Measurements from ENCODE around the gene USP21. TPM values are rescaled to one million over a fixed set of nuclear protein-coding genes. Genes with fewer than 3 reads are reported as not detected.

USP21 gene
- total RNA-seq, 1 donor from 2014 or later, result 11.5 TPM

DNA sequence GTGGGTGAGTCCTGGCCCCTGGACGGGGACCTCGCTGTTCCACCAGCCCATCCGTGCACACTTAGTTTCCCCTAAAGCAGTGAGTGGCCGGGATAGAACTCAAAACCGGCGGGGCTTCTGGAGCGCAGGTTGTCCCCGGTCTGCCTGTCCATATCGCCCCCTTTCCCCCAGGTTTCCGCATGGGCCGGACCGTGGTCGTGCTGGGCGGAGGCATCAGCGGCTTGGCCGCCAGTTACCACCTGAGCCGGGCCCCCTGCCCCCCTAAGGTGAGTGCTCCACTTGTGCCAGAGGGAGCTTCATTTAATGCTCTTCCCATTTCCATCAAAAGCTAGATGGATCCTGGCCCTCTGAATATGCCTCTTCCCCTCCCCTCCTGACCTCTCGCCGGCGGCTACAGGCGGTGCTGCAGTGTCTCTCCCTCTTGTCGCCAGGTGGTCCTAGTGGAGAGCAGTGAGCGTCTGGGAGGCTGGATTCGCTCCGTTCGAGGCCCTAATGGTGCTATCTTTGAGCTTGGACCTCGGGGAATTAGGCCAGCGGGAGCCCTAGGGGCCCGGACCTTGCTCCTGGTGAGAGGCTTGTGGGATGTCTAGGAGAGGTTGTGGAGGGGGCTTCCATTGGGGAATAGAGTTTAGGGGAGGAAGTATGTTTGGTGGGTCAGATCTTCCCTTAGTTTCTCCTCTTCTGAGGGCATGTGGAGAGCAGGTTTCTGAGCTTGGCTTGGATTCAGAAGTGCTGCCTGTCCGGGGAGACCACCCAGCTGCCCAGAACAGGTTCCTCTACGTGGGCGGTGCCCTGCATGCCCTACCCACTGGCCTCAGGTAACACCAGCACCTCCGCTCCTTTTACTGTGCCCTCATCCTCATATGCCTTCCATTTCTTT, 7.6 kb downstream of the USP21 start:
- no peak for DNase-seq (ENCODE audit: low read depth)

DNA sequence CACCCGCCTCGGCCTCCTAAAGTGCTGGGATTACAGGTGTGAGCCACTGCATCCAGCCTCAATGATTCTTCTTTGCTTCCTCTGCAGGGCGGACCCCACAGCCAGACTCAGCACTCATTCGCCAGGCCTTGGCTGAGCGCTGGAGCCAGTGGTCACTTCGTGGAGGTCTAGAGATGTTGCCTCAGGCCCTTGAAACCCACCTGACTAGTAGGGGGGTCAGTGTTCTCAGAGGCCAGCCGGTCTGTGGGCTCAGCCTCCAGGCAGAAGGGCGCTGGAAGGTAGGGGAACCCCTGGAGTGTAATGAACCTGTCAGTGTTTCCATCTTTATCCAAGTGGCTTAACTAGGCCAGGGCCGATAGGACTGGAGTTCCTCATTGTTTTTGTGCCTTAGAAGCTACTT, 9.6 kb downstream of the USP21 start:
- DNase-seq (ENCODE audit: low read depth), result no peak

DNA sequence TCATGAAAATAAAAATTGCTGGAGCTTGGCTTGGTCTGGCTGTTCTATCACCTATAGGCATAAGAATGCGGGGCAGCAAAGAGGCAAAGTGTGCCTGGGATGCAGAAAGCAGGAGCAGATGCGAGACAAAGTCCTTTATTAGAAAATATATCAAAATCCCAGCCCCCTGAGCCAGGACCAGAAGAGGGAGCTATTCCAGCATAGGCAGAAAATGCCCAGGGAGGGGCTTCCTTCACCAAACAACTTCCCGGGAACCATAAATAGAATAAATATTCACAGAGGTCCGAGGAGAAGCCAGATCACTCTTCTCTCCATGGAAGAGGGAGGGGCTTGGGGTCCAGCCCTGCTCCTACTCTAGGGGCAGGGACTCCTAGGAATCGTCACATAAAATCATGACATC, 11.9 kb downstream of the USP21 start:
- DNase-seq (ENCODE audit: low read depth), result no peak

DNA sequence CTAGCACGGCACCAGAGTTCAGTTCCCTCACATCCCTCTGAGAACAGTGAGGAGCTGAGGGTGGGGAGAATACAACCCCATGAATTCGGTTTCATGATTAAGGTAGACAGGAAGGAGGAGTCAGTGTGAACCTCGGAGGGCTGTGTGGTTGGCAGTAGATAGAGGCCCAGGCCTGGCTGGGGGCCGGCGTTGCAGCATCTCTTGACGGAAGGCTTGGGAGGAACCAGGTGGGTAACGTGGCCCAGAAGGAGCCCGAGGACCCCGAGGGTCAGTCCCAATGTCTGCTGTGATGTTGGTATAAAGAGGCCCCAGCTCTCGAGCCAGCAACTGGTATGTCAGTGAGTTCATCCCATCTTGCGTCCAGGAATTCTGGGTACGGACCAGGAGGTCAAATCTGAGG, 12.4 kb downstream of the USP21 start:
- DNase-seq (ENCODE audit: low read depth), result no peak

DNA sequence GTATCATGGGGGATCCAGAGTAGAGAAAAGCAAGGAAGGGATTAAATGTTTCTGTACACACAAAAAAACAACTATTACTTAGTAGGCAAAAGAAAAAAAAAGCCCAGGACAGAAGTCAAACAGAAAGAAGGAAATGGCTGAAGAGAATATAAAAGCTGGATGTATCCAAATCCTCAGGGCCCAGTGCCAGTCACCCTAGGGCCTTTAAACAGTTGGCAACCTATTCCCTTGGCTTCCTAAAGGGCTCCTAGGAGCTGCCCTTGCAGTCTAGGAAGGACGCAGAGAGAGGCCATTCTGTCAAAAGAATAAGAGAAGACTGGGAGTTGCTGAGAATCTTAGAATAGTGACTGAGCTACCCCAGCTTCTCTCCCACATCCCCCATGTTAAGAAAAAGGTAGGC, 13.0 kb downstream of the USP21 start:
- no peak for DNase-seq (ENCODE audit: low read depth)

DNA sequence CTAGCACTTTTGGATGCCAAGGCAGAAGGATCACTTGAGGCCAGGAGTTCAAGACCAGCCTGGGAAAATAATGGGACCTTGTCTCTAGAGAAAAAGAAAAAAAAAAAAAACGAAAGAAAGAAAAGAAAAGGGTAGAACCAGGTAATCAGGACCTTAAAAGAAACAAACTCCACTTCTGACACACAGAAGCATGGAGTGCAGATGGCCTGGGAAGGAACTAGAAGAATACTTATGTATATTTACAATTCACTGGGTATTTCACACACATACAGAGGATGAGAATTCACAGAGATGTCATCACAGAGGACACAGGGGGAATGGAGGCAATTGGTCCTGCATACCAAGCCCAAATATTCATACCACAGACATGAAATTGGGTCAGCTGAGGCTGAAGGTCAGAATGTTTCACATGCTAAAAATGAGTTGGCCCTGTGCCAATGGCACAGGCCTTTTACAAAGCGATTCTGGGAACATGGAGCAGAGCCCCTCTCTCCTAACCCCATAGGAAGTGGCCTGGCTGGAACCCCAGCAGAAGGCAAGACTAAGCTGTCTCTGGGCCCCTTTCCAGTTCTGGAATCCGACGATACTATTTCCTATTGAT, 13.6 kb downstream of the USP21 start:
- peak; percentile 74 for DNase-seq (ENCODE audit: low read depth)

DNA sequence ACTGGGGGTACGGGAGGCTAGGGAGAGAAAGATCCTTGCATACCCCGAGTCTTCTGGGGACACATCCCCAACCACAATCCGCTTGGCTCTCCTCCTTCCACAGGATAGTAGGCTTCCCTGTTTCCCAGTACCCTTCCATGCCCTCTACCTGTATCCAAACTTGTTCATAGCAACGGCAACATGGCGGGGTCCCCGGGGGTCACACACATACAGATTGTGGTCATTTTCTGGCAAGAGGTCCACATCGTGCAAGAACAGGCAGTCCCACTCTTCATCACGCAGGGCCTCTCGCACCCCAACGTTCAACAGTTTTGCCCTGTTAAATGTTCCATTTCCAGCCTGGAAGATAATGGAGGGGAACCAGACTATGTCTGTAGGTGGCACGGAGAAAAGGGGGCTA, 14.4 kb downstream of the USP21 start:
- no peak for DNase-seq (ENCODE audit: low read depth)

DNA sequence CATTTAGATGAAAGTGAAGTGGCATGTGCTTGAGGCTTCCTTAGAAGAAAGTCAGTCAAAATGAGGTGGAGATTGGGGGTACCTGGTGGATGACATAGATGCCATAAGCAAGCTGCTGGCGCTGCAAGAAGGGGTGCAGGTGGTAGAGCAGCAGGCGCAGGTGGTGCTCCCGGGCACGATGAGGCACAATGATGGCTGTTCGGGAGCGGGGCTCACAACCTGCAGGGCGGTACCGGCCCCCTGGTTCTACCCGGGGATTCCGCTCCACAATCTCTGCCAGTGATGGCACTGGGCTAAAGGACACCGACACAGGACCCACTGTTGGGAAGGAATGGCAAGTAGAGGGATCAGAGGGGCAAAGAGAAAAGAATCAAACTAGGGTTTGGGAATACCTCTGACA, 15.6 kb downstream of the USP21 start:
- DNase-seq (ENCODE audit: low read depth), result no peak

DNA sequence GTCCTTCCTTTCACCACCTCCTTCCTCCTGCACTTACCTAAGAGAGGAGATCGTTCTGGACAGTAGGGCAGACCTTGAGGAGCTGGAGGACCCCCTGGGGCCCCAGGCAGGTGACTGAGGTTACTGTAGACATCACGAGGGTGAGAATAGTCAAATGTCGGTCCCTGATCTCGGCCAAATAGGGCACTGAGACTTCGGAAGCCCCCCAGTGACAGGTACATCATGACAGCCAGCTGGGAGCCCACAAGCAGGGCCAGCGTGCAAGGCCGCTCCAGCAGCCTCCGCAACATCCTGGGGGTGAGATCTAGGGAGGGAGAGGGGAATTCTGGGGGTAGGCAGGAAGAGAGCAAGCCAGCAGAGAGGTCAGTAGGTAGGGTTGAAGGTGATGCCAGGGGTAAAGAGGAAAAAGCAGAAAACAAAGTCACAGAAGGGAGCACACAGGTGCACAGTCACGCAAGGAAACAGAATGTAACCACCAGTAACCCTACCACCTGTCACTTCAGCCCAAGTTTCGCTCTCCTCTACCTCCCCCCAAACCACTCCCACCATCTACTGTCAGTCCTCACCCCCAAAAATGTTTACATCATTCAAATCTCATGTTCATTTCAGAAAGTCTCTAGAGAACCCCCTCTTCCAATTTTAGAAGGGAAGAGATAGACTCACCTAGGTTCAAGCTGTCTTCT, 16.6 kb downstream of the USP21 start:
- no peak for DNase-seq (ENCODE audit: low read depth)

DNA sequence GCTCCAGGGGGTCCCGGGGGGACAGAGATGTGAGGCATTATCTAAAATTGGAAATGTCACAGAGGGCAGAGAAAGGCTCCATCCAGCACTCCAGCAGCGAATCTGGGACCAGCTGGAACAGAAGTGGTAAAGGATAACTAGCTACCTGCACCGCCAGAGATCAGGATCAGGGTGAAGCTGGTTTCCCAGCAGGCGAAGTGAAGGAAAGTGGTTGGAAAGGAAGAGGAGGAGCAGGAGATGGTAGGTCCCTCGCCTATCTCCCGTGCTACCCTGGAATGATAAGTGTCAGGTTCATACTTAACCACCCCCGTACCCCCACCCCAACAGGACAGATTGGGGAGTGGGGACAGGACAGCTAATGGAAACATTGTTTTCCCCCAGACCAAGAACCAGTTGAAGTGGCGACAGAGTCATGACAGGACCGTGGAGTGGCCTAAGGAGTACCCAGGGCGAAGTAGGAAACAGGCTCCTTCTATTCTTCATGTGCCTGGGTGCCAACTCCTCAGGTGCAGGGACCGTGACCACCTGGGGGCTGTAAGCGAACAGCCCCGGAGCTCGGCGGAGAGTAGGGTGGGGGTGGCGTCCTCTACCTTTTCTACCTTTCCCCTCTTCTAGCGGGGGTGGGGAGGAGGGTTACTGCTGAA, 17.3 kb downstream of the USP21 start:
- no peak for DNase-seq (ENCODE audit: low read depth)

DNA sequence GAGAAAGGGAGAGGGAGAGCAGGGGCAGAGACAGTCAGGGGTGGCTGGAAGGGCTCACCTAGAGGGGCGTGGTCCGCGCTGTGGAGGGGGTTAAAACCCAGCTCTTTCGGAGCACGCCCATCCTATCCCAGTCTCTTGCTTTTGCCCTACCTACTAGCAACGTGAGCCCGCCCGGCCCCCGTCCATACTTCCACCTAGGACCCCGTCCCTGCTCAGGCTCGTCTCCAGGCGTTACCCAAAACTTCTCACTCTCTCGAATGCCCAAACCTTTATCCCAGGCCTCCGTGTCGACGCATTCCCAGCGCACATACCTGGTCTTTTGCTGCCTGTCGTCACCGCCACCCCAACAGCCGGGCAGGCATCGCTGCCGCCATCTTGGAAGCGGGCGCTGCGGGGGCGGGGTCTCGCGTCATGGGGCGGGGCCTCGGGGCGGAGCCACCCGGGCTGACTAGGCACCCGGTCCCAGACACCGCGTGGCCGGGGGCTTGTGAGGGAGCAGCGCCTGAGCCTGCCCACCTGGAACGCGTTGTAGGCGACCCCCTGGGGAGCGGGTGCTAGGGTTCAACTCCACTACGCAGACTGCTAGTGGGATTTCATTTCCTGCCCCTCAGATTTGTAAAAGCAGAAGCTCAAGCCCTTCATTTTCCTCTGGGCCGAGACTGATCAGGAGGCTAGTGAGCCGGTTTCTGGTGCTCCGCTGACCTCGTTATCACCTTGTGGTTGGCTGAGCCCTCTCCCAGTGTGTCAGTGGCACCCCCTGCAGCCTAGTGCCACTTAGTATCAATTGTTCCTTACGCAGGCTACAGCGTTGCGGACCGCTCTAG, 18.0 kb downstream of the USP21 start, which contains the start of gene B4GALT3:
Gene B4GALT3, minus strand, starts transcription at position 396 of the 824 bp plus-strand sequence. CDS start 1,447 bp downstream, outside the sequence.
- peak; percentile 80 for DNase-seq (ENCODE audit: low read depth)

DNA sequence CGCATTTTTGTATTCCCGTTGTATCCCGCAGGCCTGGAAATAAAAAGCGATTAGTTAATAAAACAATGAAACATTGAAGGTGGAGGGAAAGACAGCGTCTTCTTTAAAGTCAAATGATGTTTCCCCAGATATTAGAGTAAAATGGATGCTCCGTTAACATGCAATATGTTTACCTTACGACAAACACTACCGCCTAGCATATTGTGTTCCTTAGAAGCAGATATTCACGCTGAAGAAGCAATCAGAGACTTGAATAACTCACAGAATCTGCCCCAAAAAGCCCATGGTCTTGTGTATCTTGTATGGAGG, 18.6 kb downstream of the USP21 start:
- no peak for DNase-seq (ENCODE audit: low read depth)

DNA sequence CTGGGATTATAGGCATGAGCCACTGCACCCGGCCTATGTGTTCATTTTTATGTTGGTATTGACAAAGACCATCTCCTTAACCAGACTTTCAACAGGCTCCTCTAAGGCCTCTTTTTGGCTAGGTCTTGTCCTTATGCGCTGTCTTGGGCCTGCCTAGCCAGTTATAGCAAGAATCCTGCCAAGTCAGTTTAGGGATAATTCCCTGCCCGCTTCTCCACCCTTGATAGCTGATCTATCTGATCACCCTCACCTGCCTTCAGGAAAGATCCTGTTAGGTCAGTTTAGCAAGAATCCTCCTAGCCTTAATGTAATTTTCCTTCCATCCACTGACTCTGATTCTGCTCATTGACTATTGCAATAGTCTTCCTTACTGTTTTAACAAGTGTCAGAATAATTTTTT, 20.4 kb downstream of the USP21 start:
- no peak for DNase-seq (ENCODE audit: low read depth)

DNA sequence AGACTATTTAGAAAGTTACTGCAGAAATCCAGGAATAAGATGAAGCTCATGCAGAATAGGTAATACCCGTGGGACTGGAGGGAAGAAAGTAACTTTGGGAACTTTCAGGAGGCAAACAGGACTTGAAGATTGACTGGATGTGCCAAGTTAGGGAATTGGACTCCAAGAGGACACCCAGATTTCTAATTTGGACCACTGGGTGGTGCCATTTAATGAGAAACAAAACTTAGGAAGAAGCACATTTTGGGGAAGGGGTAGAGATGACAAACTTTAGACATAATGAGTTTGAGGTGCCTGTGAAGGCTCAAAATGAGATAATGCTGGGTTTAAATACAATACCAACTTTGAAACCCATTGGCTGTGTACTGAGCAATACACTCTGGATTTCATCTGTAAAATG, 21.3 kb downstream of the USP21 start:
- DNase-seq (ENCODE audit: low read depth), result peak; percentile 65

DNA sequence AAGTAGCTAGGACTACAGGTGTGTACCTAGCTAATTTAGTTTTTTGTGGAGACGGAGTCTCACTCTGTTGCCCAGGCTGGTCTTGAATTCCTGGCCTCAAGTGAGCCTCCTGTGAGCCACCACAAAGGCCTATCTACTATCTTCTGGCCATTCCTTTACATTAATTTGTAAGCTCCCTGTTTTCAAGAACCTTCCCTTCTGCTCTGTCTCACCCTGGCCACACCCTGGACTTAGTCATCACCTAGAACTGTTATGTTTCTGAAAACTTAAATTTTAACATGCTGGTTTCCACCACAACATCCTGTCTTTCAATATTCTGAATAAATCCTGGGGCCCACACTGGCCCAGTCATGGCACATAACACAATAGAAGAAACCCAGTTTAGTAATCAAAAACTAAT, 22.9 kb downstream of the USP21 start:
- DNase-seq (ENCODE audit: low read depth), result no peak

DNA sequence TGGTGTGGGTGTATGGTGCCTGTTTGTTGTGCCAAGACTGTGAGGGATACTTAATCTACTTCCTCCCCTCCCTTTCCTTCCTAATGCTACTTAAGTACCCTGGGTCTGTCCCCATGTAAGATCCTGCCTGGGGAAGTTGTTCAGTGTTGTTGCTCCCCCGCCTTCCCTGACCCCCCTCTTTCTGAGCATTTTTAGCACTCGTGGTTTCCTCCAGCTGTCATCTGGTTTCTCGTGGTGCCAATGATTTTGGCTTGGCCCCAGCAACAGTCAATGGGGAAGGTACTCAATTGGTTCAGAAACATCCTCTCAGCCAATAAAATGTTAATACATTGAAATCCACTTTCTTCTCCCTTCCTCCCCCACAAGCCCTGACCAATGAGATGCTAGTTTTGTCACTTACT, 26.0 kb downstream of the USP21 start:
- DNase-seq (ENCODE audit: low read depth), result peak; percentile 99

DNA sequence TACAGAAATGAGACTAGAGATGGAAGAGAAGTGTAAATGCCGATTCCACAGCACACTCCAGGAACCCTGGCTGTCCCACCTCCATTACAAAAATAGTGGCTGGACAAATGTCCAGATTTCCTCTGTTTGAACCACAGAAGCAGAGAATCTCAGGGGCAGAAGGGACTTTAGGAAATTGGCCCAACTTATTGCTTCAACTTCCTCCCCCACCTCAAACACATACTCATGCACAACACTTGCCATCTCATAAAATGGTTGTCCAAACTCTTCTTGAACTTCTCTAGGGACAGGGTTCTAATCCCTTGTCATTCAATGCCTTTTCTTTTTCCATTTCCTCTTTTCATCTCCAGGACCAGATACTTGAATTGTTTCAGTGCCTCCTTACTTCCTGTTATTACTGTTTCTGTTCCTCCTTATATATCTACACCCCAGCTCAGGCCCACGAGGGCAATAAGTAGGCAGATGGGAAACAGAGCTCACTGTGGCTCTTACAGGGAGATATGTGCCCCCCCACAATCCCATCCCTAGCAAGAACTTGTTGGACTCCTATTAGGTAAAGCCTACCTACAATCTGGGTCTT, 26.5 kb downstream of the USP21 start:
- DNase-seq (ENCODE audit: low read depth), result no peak

DNA sequence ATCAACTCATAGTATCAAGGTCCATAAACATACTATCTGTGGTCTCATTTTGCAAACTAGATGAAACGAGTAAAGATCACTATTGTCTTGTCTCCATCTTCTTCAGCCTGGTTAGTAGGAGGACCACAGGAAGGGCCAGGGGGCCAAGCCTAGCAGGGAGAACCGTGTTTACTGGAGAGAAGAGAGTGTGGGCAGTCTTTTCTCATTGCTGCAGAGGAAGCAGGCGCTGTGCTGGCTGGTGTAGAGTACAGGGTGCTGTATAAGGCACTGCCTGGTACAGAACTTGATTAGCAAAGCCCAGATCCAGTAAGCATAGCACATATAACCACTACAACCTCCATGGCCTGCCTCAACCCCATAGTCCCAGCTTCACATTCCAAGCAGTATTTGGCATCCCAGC, 28.0 kb downstream of the USP21 start:
- no peak for DNase-seq (ENCODE audit: low read depth)

DNA sequence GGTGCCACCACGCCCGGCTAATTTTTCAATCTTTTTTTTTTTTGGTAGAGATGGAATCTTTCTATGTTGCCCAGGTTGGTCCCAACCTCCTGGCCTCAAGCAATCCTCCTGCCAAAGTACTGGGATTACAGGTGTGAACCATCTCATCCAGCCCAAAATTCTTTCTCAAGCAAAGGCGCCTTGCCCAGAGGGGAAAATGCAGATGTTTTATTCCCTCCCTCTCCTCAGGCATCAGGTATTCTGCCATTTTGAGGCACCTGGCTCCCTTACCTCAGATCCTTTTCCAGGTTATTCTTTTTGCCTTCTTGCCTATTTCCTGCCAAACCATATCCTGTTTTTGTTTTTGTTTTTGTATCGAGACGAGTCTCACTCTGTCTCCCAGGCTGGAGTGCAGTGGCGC, 29.1 kb downstream of the USP21 start:
- no peak for DNase-seq (ENCODE audit: low read depth)

DNA sequence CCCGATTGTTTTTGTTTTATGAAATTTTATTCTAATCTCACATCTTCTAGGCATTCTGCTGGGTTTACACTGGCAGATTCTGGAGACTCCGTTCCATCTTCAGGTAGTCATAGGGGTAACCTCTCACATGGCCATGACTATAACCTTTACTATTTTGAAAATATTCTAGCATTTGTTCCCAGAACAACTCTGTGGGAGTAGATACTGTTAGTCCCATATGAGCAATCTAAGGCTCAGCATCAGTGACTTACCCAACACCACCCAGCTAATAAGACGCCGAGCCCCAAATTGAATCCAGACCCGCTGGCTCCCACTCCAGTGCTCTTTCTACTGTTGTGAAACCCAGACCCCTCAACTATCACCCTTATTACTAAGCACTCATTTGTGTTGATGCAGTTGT, 29.7 kb downstream of the USP21 start:
- no peak for DNase-seq (ENCODE audit: low read depth)
